ENCODE data around the gene TMEM151A. TPM values are rescaled to one million over a fixed set of nuclear protein-coding genes. Genes with fewer than 3 reads are reported as not detected.
A peak's percentile ranks its signal among the peaks of the same experiment; 100 is the strongest.

Gene TMEM151A
- total RNA-seq, 4 donors from 2014 or later, result 1.6 to 14.8 (median 9.1) TPM; not detected in 1

- DNase-seq (ENCODE audit: low spot score) (peak; percentile 56), ATAC-seq (ENCODE audit: low FRiP score) (peak; percentile 55)
- TF ChIP-seq CTCF (IDR thresholded peaks at IDR 0.05), result no peak
These were observed 2.0 kb upstream of the TMEM151A start for GRCh38 chr11:66289548-66290329.

GRCh38 chr11:66290330-66290621 is 1.4 kb upstream of the TMEM151A start:
- DNase-seq (ENCODE audit: low spot score) (no peak), ATAC-seq (ENCODE audit: low FRiP score) (no peak)
- no peak for TF ChIP-seq CTCF (IDR thresholded peaks at IDR 0.05)

GRCh38 chr11:66291303-66291705 is 390 bp upstream of the TMEM151A start:
- no peak for TF ChIP-seq CTCF (IDR thresholded peaks at IDR 0.05)
- no peak for DNase-seq (ENCODE audit: low spot score)
- no peak for ATAC-seq (ENCODE audit: low FRiP score)

- no peak for TF ChIP-seq CTCF (IDR thresholded peaks at IDR 0.05)
- ATAC-seq (ENCODE audit: low FRiP score) (no peak), DNase-seq (ENCODE audit: low spot score) (no peak)
These were observed 1.0 kb downstream of the TMEM151A start for GRCh38 chr11:66292543-66293332.

- DNase-seq (ENCODE audit: low spot score), result no peak
- no peak for TF ChIP-seq CTCF (IDR thresholded peaks at IDR 0.05)
- ATAC-seq (ENCODE audit: low FRiP score), result no peak
These were observed 1.7 kb downstream of the TMEM151A start for GRCh38 chr11:66293352-66293751.

GRCh38 chr11:66293777-66294625 is 2.3 kb downstream of the TMEM151A start:
- DNase-seq (ENCODE audit: low spot score) (no peak), ATAC-seq (ENCODE audit: low FRiP score) (no peak)
- TF ChIP-seq CTCF (IDR thresholded peaks at IDR 0.05), result no peak
